HG03469 (cell line): ENCODE measurements around the gene KRTAP5-5.
"Not testable (repeated sequence)": the region's sequence is repeated elsewhere in the genome, so short reads cannot be mapped to it uniquely, and the experiment has no call there.

Experiments
- ATAC-seq: cut with Tn5 transposase; IDR thresholded peaks from one replicate; pipeline ENCODE4 v1.9.1; 2021; ENCODE audit warnings: mild to moderate bottlenecking, moderate library complexity, moderate number of reproducible peaks; ENCODE audit not compliant: unreplicated experiment

Gene KRTAP5-5, protein sequence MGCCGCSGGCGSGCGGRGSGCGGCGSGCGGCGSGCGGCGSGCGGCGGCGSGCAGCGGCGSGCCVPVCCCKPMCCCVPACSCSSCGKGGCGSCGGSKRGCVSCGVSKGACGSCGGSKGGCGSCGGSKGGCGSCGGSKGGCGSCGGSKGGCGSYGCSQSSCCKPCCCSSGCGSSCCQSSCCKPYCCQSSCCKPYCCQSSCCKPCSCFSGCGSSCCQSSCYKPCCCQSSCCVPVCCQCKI

DNA sequence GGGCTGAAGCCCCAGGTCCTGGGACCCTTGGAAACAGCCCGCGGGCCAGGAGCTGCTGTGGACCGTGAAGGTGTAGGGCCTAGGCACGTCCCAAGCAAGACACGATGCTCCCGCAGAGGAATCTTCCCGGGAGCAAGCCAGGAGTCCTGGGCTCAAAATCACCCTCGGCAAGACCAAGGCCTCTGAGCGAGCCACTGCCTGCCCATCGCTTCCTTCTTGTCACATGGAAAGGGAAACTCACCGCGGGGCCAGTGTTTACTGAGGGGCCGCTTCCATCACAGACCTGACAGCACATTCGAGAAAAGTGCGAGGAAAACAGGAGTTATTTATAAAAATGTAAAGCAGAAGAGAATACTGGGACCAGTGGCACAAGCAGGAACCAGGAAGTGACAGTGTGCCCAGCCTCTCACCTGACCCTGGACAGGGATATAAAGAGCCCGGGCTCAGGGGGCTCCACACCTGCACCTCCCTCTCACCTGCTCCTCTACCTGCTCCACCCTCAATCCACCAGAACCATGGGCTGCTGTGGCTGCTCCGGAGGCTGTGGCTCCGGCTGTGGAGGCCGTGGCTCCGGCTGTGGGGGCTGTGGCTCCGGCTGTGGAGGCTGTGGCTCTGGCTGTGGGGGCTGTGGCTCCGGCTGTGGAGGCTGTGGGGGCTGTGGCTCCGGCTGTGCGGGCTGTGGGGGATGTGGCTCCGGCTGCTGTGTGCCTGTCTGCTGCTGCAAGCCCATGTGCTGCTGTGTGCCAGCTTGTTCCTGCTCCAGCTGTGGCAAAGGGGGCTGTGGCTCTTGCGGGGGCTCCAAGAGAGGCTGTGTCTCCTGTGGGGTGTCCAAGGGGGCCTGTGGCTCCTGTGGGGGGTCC lies at the start of gene KRTAP5-5:
KRTAP5-5 (plus strand) TSS at position 450 of the 860 bp plus-strand sequence; CDS start at position 516, 66 bp downstream.
- no peak for ATAC-seq

DNA sequence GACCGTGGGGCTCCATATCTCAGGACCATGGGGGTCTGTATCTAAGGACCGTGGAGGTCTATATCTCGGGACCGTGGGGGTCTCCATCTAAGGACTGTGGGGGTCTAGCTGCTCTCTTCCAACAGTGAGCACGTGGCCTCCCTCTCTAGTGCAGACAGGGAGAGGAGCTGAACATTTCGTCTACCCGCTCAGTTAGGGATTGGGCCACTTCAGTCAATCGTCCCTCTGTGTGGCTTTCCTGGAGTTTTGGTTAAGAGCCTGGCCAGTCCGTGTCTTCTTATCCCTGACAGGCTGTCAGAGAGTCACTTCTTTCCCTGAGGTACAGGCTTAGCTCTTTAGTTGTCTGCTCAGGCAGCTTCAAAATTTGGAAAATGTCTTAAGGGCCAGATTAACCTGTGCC lies 47.6 kb upstream of the KRTAP5-5 start:
- no peak for ATAC-seq

DNA sequence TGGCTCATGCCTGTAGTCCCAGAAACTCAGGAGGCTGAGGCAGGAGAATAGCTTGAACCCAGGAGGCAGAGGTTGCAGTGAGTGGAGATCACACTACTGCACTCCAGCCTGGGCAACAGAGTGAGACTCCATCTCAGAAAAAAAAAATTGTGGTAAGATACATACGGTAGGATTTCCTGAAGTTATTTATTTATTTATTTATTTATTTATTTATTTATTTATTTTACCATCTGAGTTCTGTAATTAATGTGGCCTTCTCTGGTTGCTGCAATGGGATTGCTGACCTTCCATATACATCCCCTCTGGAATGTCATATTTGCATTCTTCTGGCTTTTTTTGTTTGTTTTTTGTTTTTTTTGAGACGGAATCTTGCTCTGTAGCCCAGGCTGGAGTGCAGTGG lies 46.7 kb upstream of the KRTAP5-5 start:
- ATAC-seq, result not testable (repeated sequence)

DNA sequence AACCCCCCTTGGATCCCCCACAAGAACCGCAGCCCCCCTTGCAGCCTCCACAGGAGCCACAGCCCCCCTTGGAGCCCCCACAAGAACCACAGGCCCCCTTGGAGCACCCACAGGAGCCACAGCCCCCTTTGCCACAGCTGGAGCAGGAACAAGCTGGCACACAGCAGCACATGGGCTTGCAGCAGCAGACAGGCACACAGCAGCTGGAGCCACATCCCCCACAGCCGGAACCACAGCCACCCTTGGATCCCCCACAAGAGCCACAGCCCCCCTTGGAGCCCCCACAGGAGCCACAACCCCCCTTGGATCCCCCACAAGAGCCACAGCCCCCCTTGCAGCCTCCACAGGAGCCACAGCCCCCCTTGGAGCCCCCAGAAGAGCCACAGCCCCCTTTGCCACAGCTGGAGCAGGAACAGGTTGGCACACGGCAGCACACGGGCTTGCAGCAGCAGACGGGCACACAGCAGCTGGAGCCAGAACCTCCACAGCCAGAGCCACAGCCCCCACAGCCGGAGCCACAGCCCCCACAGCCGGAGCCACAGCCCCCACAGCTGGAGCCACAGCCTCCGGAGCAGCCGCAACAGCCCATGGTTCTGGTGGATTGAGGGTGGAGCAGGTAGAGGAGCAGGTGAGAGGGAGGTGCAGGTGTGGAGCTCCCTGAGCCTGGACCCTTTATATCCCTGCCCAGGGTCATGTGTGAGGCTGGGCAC lies 44.8 kb upstream of the KRTAP5-5 start, which contains the start of gene KRTAP5-1:
KRTAP5-1 (minus strand) TSS at position 623 of the 710 bp plus-strand sequence; CDS start at position 589, 34 bp downstream.
- not testable (repeated sequence) for ATAC-seq

DNA sequence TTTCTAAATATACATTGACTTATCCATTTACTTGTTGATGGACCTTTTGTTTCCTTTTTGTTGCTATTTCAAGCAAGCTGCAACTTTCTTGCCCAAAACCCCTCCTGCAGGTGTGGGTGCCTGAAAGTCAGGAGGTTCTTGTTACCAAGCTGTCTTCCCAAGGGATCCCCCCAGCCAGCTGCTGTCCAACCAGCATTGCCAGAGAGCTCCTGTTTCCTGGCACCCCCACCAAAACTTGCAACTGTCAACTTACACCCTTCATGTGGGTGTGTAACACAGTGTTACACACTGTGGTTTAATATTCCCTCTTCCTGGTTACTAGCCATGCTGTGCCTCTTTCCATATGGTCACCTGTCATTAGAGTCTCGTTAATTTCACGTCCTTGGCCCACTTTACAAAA lies 42.9 kb upstream of the KRTAP5-5 start:
- no peak for ATAC-seq

DNA sequence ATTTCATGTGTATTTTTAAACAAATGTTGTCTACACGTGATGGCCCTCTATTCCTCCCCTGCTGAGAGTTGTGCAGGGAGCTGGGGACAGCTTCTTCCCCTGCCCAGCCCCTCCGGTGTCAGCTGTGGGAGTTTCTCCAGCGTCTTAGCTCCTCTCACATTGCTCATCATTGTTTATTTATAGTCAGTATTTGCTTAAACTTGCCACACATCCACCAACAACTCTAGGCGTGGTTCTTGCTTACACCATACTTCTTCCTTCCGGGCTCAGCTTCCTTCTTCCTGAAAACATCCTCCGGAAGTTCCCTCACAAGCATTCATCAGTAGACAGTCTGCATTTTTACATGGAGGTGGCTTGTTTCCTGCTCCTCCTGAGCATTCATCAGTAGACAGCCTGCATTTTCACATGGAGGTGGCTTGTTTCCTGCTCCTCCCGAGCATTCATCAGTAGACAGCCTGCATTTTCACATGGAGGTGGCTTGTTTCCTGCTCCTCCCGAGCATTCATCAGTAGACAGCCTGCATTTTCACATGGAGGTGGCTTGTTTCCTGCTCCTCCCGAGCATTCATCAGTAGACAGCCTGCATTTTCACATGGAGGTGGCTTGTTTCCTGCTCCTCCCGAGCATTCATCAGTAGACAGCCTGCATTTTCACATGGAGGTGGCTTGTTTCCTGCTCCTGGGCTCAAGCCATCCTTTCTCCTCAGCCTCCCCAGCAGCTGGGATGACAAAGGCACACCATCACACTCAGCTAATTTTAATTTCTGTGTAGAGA lies 40.2 kb upstream of the KRTAP5-5 start:
- ATAC-seq, result not testable (repeated sequence)

DNA sequence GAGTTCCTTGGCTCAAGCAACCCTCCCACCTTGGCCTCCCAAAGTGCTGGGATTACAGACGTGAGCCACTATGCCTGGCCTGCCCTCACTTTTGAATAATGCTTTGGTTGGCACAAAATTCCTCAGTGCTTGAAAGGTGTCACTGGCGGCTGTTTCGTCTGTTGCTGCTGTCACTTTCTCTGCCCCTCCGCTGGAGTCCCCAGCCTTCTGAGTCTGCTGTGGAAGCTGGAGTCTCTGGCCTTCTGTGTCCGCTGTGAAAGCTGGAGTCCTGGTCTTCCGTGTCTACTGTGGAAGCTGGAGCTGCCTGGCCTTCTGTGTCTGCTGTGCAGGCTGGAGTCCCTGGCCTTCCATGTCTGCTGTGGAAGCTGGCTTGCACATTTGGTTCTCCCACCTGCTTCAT lies 39.6 kb upstream of the KRTAP5-5 start:
- ATAC-seq, result no peak

DNA sequence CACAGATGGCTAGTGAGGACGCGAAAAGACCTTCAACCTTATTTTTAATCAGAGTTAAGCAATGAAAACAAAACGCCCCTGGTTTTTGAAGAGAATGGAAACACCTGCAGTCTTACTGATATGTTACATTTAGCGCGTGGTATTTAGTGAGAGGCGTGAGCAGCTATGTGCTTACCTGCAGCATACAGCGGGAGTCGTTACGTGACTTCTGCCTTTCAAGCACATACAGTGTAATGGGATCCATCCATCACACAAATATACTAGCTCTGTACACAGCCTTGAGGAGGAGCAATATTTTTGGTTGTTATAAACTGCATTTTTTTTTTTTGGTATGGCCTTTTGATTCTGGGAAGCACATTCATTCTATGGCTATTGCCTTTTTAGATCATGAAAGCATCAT lies 36.9 kb upstream of the KRTAP5-5 start:
- ATAC-seq, result no peak

DNA sequence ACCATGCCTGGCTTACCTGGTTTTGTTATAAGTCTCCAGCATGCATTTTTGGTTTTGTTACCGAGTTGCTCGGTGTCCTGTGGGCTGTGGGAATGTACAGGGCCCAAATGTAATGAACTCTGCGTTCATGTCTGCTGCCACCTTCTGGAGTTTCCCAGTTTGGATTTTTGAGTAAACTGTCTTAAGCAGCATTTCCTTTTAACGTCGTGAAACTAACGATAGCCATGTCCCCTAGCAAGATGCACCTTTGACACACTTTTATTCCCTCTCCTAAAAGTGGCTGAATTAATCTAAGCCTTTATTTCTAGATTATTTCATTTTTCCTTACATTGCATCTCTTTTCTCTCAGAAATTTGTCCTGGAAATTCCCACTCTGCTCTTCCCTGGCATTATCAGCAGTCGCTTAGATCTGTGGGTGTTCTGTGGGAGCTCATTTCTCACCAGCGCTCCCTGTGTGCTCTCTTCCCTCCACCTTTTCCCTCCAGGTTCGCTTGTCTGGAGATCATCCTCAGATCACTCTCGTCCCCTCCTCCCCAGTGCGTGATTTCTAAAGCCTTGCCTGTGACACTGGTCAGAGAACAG lies 33.5 kb upstream of the KRTAP5-5 start:
- ATAC-seq, result not testable (repeated sequence)

DNA sequence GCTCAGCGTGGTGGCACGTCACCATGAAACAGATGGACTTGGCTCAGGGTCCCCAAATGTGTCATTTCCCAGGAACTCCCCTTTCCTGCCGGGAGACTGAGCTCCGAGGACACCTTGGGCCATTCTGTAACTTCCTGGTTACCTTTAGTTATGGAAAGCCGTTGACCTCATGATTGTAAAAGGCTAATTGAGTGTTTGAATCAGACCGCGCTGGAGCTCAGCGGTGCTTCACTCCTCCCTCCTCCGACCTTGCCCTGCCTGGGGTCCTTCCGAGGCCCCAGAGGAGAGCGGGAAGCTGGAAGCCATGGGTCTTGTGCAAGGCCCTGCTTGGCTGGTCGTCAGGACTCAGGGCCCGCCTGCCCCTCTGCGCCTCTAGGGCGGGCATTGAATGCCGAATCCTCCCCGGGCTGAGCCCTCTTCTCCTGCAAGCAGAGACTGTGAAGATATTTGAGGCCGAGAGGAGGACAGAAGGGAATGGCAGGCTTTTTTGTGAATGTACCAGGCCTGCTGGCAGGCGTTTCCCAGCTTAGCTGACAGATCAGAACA lies 32.9 kb upstream of the KRTAP5-5 start:
- not testable (repeated sequence) for ATAC-seq

DNA sequence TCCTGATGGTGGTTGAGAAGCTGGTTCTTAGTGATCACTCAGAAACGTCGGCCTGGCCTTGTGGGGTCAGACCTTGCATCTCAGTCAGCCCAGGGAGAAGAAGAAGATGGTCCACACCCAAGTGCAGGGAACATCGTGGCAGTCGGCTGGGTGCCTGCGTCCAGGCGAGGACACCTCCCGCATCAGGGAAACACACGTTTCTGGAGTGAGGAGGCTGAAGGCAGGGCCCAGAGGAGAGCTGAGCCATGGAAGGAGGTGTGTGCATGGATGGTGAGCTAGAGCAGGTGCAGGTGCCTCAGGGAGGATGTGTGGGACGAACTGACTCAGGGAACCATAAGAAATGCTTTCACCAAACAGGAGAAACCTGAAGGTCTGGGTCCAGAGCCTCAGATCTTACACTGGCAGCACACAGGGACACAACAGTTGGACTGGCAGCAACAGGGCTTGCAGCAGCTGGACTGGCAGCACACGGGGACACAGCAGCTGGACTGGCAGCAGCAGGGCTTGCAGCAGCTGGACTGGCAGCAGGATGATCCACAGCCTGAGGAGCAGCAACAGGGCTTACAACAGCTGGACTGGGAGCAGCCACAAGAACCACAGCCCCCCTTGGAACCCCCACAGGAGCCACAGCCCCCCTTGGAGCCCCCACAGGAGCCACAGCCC lies 32.1 kb upstream of the KRTAP5-5 start:
- no peak for ATAC-seq

DNA sequence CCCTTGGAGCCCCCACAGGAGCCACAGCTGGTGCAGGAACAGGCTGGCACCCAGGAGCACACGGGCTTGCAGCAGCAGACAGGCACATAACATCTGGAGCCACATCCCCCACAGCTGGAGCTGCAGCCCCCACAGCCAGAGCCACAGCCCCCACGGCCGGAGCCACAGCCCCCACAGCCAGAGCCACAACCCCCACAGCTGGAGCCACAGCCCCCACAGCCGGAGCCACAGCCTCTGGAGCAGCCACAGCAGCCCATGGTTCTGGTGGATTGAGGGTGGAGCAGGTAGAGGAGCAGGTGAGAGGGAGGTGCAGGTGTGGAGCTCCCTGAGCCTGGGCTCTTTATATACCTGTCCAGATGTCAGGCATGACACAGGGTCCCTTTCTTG lies 31.6 kb upstream of the KRTAP5-5 start, which contains the start of gene KRTAP5-2:
KRTAP5-2 (minus strand) TSS at position 301 of the 387 bp plus-strand sequence; CDS start at position 257, 44 bp downstream.
- no peak for ATAC-seq

DNA sequence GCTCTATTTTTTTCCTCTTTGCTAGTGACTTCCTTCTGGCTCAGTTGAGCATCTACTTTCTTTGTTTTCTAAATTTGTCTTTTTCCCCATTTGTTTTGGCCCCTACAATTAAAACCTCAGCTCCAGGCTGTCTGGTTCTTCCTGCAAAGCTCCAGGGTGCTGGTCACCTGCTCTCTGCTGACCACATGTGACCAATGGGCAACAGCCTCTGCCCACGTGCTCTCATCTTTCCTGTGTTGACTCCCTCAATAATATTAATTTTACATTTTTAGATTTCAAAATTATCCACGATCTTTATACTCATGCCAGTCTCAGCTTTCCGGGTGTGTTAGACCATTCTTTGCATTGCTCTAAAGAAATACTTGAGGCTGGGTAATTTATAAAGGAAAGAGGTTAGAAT lies 31.2 kb upstream of the KRTAP5-5 start:
- not testable (repeated sequence) for ATAC-seq

DNA sequence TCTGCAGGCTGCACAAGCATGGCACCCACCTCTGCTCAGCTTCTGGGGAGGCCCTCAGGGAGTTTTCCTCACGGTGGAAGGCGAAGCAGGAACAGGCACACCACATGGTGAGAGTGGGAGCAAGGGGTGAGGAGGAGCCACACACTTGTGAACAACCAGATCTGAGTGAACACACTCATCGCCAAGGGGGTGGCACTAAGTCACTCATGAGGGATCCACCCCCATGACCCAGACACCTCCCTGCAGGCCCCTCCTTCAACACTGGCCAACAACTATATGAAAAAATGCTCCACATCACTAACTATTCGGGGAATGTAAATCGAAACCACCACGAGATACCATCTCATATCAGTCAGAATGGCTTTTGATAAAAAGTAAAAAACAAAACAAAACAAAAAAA lies 30.8 kb upstream of the KRTAP5-5 start:
- ATAC-seq, result no peak

DNA sequence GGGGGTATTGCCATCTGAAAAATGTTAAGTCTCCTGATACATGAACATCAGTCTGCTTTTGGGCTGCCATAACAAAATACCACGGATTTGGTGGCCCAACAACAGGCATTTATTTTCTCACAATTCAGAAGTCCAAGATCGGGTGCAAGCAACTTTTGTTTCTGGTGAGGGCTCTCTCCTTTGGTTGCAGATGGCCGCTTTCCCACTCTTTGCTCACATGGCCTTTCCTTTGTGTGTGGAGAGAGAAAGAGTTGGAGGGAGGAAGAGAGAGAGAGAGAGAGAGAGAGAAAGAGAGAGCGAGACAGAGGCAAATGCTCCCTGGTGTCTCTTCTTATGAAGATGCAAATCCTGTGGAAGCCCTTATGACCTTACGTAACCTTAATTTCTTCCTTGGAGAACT lies 28.9 kb upstream of the KRTAP5-5 start:
- ATAC-seq, result no peak

DNA sequence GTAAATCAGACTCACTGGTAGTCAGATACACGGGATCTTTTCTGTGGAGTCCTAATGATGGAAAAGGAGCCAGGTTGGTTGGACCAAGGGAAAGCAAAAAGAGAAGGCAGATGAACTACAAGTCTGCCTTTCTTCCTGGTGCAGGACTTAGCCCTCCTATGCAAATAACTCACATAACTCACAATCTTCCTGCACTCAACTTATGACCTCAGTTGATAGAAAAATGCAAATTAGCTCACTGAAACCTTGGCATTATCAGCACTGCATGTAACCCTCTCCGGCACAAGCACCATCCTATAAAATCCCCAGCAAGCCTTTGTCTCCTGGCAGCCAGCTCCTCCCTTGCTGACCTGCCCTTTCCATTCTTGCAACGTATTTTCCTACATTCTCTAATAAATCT lies 27.9 kb upstream of the KRTAP5-5 start:
- not testable (repeated sequence) for ATAC-seq

DNA sequence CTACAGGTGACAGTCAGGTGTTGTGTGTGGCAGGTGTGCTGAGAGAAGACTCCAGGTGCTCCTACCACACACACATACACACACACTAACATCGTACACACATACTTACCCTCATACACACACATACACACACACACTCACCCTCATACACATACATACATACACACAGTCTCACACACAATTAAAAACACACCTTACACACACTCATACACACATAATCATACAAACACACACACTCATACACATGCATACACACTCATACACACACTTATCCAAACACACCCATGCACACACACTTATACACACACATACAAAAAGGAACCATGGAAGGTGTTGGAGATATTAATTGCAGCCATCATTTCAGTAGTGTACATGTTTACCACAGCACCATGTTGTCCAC lies 25.9 kb upstream of the KRTAP5-5 start:
- no peak for ATAC-seq

DNA sequence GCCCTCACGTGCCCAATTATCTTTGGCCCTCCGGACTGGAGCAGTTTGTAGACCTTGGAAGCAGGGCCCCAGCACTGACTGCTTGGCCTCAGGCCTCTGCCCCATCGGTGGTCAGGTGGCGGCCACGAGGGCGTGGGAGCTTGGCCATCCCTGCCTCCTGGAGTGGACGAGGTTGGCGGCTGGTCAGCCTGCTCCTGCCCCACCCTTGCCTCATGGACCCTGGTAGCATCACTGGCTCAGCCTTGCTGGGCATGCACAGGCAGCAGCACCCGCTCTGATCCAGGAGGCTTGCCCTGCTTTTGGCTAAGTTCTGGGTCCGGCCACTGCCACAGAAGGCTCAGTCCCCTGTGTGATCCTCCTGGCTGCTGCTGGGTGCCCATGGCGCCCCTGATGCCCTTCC lies 25.4 kb upstream of the KRTAP5-5 start:
- no peak for ATAC-seq

DNA sequence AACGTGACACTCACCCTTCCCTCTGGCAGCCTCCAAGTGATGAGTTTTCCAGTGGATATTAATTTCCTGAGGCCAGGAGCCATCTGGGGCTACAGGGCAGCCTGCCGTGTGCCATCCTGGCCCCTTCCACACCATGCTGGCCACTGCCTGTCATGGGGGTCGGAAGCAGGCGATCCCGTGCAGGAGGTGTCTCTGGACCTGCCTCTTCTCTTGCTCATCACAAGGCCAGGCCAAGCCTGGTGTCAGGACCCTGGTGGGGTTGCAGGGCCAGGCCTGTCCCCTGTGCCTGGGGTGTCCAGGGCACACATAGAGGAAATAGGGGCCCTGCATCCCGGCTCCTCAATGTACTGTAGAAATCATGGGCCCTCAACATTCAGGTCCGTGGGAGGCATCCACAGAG lies 24.9 kb upstream of the KRTAP5-5 start:
- no peak for ATAC-seq
